ENCODE data around the gene DDX39B.
"Not testable (repeated sequence)": the region's sequence is repeated elsewhere in the genome, so short reads cannot be mapped to it uniquely, and the experiment has no call there.

The DDX39B gene

GRCh38 chr6:31575335-31575901 lies 33.6 kb upstream of the DDX39B start, which contains the start of gene TNF:
Gene TNF (plus strand): TSS chr6:31575565. CDS start chr6:31575742, 177 bp downstream.
- no peak for FAIRE-seq

GRCh38 chr6:31574106-31575061 lies 32.6 kb upstream of the DDX39B start:
- FAIRE-seq = no peak

- FAIRE-seq = no peak
Measured at GRCh38 chr6:31573239-31574105, 31.7 kb upstream of the DDX39B start.

GRCh38 chr6:31572041-31572911 lies 30.5 kb upstream of the DDX39B start, which contains the start of gene LTA:
Gene LTA (plus strand): TSS chr6:31572289. CDS start chr6:31572743, 454 bp downstream.
- no peak for FAIRE-seq

DNA sequence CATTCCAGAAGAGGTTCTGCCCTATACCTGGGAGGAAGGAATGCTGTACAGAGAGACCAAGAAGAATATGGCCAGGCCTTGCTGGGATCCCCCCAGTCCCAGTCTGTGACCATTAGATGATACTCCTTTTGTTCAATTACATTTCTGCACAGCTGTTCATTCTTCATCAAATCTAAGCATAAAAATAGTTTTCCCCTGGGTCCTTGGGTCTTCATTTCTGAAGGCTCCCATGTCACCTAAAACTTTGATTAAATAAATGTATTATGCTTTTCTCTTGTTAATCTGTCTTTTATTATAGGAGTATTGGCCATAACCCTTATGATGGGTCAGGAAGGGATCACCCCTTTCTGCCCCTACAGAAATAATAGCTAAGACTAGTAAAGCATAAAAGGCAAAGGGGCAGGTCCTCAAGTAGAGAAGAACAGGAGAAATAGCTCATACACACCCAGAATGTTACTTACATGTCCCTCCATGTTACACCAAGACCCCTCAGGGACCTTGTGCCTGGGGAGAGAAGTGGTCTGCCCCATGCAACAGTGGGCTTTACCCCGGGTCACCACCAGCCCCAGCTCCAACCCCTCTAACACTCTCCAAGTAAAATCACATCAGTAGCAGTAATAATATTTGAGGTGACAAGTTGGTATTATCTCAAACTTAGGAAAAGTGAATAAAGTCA lies 28.2 kb upstream of the DDX39B start:
- no peak for FAIRE-seq

DNA sequence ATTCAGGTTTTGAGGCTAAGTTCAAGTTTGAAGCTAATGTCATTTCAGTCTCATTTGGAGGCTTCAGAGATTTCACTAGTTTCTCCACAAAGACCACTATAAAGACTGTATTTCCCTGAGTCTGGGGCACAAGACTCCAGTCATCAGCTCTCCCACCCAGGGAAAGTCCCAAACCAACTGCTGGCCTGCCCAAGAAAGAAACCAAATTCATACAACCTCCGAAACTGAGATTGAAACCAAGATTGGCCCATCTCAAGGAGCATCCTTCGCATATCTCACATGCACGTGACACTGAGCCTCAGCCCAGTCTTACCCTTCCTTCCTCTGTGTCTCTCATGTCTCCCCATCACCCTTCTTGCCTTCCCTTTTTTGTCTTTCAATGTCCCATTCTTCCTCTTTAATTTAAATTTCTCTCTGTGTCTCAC lies 26.7 kb upstream of the DDX39B start:
- FAIRE-seq = no peak

DNA sequence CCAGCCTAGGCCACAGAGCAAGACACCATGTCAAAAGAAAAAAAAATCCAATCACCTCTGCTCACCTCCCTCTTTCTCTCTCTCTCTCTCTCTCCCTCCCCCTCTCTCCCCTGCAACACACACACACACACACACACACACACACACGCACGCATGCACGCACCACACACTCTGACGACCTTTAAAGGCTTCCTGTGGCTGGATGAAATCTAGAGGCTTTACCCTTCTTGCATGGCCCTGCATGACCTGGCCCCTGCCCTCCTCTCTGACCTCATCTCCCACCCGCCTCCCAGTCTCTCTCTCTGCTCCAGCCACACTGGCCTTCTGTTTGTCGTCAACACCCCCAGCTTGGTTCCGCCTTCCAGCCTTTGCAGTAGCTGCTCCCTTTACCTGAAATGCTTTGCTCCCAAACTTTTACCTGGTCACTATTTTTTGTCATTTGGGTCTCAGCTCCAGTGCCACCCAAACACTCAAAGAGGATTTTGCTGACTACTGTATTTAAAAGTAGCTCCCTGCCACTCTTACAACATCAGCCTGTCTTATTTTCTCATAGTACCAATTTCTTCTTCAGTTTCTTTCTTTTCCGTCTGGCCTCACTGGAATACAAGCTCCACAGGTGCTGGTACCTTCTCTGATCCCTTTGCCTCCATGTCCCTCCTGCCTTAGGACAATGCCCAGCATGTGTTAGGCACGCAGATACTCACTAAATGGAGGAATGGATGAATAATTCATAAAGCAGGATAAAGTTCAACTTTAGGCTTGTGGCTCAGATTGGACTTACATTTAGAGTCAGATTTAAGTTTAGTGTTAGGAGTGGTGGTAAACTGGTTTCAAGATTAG lies 25.9 kb upstream of the DDX39B start:
- FAIRE-seq = no peak

DNA sequence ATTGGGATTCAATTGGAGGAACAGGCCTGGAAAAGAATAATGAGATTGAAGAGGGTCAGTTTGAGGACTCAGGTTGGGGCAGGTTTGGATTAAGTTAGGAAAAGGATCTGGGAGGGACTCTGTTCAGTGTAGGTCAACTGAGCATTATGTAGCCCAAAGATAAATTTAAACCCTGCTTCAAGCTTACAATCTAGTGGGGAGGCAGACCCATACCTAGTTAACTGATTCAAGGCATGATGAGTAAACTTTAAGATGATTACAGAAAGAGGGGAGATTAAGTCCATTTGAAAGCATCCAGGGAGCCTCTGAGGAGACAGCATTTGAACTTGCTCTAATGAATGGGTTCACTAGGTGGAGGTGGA lies 18.9 kb upstream of the DDX39B start:
- no peak for FAIRE-seq

DNA sequence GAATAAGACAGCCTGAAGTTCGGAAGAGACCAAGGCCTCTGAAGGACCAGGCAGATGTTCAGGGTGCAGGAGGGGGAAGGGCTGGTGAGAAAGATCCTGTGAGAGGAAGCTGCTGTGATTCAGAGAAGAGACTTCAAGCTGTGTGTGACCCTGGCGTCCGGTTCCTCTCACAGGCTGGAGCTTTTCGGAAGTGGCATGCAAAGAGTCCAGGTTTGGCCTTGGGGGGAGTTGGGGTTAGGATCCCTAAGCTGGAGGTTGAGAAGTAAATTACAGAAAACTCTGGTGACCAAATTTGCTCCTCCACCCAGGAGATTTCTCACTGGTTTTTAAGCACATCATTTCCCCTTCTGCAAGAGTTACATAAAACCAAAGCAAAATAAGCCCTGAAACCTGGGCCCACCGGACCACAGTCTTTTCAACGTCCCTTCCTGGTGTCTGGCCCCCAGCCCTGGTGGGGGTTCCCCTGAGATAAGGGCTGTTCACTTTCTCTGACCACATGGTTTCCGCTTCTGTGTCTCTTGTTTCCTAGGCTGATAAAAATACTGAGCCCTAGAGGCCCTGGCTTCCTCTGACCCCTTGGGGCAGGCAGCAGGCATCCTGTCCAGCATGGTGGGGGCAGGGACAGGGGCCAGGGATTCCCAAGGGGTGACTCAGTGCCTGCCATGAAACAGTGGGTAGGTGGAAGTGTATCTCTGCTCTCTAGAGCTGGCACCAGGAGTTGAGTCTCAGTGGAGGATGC lies 18.3 kb upstream of the DDX39B start:
- FAIRE-seq = no peak

- FAIRE-seq = no peak
Measured at GRCh38 chr6:31559606-31559957, 17.8 kb upstream of the DDX39B start.

GRCh38 chr6:31558631-31559500 lies 17.1 kb upstream of the DDX39B start:
- no peak for FAIRE-seq

- no peak for FAIRE-seq
Measured at GRCh38 chr6:31558318-31558625, 16.5 kb upstream of the DDX39B start.

DNA sequence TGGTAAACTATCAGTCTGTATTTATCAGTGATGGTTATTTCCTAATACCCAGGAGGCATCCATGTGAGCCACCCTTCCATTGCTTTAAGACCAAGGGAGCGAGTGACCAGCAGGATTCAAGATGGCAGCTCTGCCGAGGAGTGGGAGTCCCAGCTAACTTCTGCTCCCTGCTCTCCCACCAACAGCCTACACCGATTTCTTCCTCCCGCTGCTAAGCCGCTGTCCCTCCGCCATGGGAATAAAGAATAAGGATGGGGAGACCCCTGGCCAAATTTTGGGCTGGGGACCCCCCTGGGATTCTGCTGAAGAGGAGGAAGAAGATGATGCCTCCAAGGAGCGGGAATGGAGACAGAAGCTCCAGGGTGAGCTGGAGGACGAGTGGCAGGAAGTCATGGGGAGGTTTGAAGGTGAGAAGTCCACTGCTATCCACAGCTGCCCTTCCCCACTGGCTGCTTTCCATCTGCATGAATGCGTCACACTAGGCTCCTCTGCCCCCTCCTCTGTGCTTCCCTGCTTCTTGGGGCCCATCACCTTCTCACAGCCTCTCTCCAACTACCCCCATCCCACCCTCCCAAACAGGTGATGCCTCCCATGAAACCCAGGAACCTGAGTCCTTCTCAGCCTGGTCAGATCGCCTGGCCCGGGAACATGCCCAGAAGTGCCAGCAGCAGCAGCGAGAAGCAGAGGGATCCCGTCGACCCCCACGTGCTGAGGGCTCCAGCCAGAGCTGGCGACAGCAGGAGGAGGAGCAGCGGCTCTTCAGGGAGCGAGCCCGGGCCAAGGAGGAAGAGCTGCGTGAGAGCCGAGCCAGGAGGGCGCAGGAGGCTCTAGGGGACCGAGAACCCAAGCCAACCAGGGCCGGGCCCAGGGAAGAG lies 15.9 kb upstream of the DDX39B start:
- no peak for FAIRE-seq

DNA sequence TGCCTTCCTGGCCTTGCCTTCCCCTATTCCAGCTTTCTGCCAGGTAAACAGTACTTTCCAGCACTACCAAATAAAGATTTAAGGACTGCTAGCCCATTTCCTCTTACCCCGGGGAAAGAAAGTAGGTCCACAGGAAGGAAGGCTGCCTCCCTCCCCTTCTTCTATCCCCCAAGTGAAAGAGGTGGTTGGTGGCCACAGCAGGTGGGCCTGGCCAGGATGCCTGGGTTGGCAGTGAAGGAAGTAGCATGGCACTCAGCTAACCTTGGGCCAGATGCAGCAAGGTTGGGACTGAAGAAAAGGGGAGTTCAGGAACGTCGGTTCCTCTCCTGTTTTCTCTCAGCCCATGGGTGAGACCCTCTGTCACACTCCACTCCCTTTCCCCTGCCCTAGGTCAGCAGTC lies 14.5 kb upstream of the DDX39B start:
- FAIRE-seq = no peak

GRCh38 chr6:31551371-31551770 lies 9.6 kb upstream of the DDX39B start:
- FAIRE-seq = not testable (repeated sequence)

DNA sequence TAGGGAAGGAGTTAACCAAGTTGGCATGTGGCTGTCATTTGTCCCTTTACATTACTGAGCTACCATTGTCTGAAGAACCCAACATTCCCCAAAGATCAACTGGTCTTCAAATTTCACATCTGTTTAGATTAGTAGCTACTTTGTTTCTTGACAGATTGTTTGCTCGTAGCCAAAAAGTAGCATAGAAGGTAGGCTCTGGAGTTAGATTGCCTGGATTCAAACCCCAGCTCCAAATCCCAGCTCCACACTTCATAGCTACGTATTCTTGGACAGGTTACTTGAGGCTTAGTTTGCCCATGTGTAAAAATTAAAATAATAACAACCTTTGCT lies 6.7 kb upstream of the DDX39B start:
- no peak for FAIRE-seq

- FAIRE-seq = no peak
Measured at GRCh38 chr6:31547727-31548543, 6.1 kb upstream of the DDX39B start.

Data from colon (tissue), 2 donors.